HUES48 (cell line): Measurements from ENCODE around the gene ATM.

Experiments used
- H3K27ac ChIP-seq: one replicate; pipeline ENCODE4 v1.7.0; 2013; ENCODE audit warnings: low read depth, low read length, inconsistent platforms
- H3K27me3 ChIP-seq: 2 replicates; pipeline ENCODE4 v1.6.1; 2013; ENCODE audit warnings: mild to moderate bottlenecking, low read length; ENCODE audit not compliant: control insufficient read depth, insufficient read depth
- H3K36me3 ChIP-seq: 2 replicates; pipeline ENCODE4 v1.6.1; 2013; ENCODE audit warnings: low read length; ENCODE audit not compliant: control insufficient read depth, insufficient read depth
- H3K4me1 ChIP-seq: 2 replicates; pipeline ENCODE4 v1.6.1; 2013; ENCODE audit warnings: mild to moderate bottlenecking, low read length; ENCODE audit not compliant: control insufficient read depth, insufficient read depth
- H3K4me3 ChIP-seq: 2 replicates; pipeline ENCODE4 v1.5.1; 2013; ENCODE audit warnings: mild to moderate bottlenecking, low read depth, low read length
- H3K9ac ChIP-seq: 2 replicates; pipeline ENCODE4 v1.6.1; 2013; ENCODE audit warnings: mild to moderate bottlenecking, low read depth, low read length, moderate library complexity
- H3K9me3 ChIP-seq: 2 replicates; pipeline ENCODE4 v1.6.1; 2013; ENCODE audit warnings: low read length; ENCODE audit not compliant: control insufficient read depth, insufficient read depth

Gene ATM

DNA sequence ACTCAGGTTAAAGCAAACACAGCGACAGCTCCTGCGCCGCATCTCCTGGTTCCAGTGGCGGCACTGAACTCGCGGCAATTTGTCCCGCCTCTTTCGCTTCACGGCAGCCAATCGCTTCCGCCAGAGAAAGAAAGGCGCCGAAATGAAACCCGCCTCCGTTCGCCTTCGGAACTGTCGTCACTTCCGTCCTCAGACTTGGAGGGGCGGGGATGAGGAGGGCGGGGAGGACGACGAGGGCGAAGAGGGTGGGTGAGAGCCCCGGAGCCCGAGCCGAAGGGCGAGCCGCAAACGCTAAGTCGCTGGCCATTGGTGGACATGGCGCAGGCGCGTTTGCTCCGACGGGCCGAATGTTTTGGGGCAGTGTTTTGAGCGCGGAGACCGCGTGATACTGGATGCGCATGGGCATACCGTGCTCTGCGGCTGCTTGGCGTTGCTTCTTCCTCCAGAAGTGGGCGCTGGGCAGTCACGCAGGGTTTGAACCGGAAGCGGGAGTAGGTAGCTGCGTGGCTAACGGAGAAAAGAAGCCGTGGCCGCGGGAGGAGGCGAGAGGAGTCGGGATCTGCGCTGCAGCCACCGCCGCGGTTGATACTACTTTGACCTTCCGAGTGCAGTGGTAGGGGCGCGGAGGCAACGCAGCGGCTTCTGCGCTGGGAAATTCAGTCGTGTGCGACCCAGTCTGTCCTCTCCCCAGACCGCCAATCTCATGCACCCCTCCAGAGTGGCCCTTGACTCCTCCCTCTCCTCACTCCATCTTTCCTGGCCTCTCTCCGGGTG, at the start of gene ATM, which contains the start of gene NPAT:
Gene ATM, plus strand, starts transcription at position 494 of the 774 bp plus-strand sequence. CDS start 4,558 bp downstream, outside the sequence.
Gene NPAT, minus strand, starts transcription at position 65 of the 774 bp plus-strand sequence. CDS start 102 bp downstream, outside the sequence.
- no peaks in the 10 kb centered on the region for H3K9me3 ChIP-seq
- peak within 1 kb of the TSS; percentile 89 for H3K9ac ChIP-seq
- no peaks in the 10 kb centered on the region for H3K27me3 ChIP-seq
- peak within 1 kb of the TSS; percentile 87 for H3K4me3 ChIP-seq
- H3K27ac ChIP-seq: peak within 1 kb of the TSS; percentile 99
- H3K36me3 ChIP-seq: peaks cover 4% of the 10 kb centered on the region
- H3K4me1 ChIP-seq: peaks cover 40% of the 10 kb centered on the region

DNA sequence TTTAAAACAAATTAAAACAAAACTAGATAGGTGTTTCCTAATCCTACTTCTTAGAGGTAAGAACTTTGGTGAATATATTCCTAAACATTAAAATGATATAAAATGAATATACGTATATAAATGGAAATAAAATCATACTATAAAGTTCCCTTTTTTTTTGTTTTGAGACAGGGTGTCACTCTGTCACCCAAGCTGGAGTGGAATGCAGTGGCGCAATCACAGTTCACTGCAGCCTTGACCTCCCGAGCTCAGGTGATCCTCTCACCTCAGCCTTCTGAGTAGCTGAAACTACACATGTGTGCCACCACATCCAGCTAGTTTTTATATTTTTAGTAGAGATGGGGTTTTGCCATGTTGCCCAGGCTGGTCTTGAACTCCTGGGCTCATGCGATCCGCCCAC, 45.3 kb upstream of the ATM start:
- Histone ChIP-seq H3K4me3 (no peak overlapping the region), H3K27me3 (no peaks in the 10 kb centered on the region), H3K4me1 (no peaks in the 10 kb centered on the region), H3K9ac (no peak overlapping the region), H3K9me3 (no peaks in the 10 kb centered on the region), H3K36me3 (peaks cover 86% of the 10 kb centered on the region), H3K27ac (no peak overlapping the region)

DNA sequence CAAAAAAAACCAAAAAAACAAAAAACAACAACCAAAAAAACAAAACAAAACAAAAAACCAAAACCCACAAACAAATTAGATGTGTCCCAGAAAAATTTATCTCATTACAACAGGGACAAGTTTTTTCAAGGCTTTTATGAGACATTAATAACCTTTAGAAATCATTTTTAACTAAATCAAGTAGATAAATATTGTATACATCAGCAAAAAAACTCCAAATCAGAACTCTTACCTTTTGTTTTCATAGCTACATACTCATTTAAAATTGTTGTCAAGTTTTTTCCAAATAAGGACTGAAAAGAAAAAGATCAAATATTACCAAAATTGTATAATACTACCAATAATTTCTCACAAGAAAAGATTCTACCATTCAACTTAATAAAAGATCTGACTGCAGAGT, 29.1 kb upstream of the ATM start:
- Histone ChIP-seq H3K4me1 (no peaks in the 10 kb centered on the region), H3K4me3 (no peak overlapping the region), H3K27ac (no peak overlapping the region), H3K36me3 (peaks cover 87% of the 10 kb centered on the region), H3K27me3 (no peaks in the 10 kb centered on the region), H3K9me3 (no peaks in the 10 kb centered on the region), H3K9ac (no peak overlapping the region)

DNA sequence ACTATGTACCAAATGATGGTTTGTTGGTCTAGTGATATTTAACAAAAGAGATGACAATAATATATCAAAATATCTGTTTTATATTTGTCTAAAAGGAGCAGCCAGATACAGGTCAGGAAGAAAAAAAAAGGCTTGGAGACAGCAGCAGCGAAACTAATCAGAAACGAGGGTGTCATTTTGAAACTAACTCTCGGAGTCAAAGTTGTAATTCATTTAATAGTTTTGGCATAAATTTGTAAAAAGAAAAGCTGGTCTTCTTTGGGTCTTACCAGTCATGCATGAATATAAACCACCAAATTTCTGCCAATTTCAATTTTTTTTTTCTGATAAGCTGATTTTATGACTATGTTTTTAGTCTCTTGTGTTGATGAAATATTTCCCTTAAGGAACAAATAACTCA, 26.0 kb upstream of the ATM start:
- no peak overlapping the region for H3K4me3 ChIP-seq
- H3K9me3 ChIP-seq: no peaks in the 10 kb centered on the region
- no peaks in the 10 kb centered on the region for H3K27me3 ChIP-seq
- peaks cover 71% of the 10 kb centered on the region for H3K36me3 ChIP-seq
- peaks cover 19% of the 10 kb centered on the region for H3K4me1 ChIP-seq
- no peak overlapping the region for H3K9ac ChIP-seq
- H3K27ac ChIP-seq: no peak overlapping the region

- Histone ChIP-seq H3K36me3 (peaks cover 68% of the 10 kb centered on the region), H3K9me3 (no peaks in the 10 kb centered on the region), H3K27me3 (no peaks in the 10 kb centered on the region), H3K9ac (no peak overlapping the region), H3K4me1 (peaks cover 19% of the 10 kb centered on the region), H3K4me3 (no peak overlapping the region), H3K27ac (no peak overlapping the region)
Observed at GRCh38 chr11:108197351-108197750, 25.5 kb upstream of the ATM start.

- H3K36me3 ChIP-seq: peaks cover 68% of the 10 kb centered on the region
- peaks cover 19% of the 10 kb centered on the region for H3K4me1 ChIP-seq
- no peak overlapping the region for H3K4me3 ChIP-seq
- no peak overlapping the region for H3K27ac ChIP-seq
- no peak overlapping the region for H3K9ac ChIP-seq
- H3K27me3 ChIP-seq: no peaks in the 10 kb centered on the region
- no peaks in the 10 kb centered on the region for H3K9me3 ChIP-seq
Observed at GRCh38 chr11:108198833-108199232, 24.0 kb upstream of the ATM start.

DNA sequence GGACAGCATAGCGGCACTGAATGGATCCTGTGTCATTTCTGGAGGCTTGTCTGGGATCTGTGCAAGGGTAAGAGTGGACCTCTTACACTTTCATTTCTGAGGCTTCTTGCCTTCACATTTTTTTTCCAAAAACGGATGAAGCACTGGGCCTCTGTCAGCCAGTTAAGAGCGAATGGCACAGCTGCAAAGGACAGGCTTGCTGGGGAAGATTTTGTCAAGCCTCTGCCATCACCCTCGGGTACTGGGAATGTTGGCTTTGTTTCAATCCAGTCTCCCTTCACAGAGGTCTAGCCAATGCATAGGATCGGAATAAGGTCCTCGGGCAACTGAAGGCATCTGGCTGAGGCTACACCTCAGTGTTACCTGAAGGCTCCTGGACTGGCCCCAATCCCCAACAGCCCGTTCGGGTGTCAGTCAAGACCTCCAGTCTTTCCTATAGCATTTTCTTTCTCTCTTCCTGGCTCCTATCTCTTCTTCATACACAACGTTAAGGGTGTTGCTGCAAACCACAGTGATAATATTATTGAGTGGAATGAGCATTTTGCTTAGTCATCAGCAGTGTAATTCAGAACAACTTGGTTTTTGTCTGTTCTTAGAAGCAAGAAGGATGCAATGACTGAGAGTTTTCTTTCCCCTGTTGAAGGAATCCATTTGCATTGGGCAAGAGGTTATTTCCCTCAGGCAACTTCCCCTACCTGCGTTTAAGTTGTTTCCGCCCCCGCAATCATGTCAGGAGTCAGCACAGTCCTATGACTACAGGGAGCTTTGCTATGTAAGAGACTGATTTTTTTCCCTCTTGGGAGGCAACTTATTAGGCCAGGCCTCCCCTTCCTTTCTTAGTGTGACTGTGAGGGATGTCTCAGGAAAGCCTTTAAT, 23.2 kb upstream of the ATM start:
- no peak overlapping the region for H3K9ac ChIP-seq
- H3K27me3 ChIP-seq: no peaks in the 10 kb centered on the region
- no peak overlapping the region for H3K4me3 ChIP-seq
- H3K4me1 ChIP-seq: peaks cover 19% of the 10 kb centered on the region
- peaks cover 68% of the 10 kb centered on the region for H3K36me3 ChIP-seq
- no peak overlapping the region for H3K27ac ChIP-seq
- H3K9me3 ChIP-seq: peaks cover 3% of the 10 kb centered on the region; the same call in 1 of the 2 replicates

DNA sequence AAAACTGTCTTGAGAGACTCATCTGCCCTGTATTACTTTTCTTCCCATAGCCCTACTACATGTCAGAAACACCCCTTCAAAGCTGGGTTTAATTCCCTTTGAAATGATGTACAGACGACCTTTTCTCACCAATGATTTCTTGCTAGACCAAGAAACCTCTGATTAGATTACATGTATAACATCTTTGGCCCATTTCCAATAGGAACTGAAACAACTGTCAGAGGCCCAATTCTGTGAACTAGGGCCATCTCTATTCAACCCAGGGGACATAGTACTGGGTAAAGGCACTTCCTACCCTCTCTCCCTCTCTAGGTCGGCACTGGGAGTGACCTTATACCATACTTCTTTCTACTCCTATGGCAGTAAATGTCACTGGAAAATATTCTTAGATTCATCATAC, 19.8 kb upstream of the ATM start:
- Histone ChIP-seq H3K27ac (no peak overlapping the region), H3K27me3 (no peaks in the 10 kb centered on the region), H3K9ac (no peak overlapping the region), H3K36me3 (peaks cover 68% of the 10 kb centered on the region), H3K9me3 (peaks cover 20% of the 10 kb centered on the region), H3K4me3 (no peak overlapping the region), H3K4me1 (peaks cover 19% of the 10 kb centered on the region)

DNA sequence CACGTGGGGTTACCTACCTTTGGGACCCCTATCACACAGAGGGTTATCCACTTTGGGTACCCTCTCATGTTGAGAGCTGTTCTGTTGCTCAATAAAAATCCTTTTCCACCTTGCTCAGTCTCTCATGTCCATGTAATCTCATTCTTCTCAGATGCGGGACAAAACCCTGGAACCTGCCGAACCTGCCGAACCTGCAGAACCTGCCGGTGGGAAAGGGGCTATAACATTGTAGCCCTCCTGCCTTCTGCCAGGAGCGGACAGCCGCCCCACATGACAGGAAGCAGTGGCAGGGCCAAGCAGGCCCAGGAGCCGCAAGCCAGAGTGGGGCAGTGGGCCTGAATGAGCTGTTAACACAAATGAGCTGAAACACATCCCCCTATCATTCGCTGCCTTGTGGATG, 18.5 kb upstream of the ATM start:
- H3K36me3 ChIP-seq: peaks cover 64% of the 10 kb centered on the region
- H3K9me3 ChIP-seq: peaks cover 20% of the 10 kb centered on the region
- H3K27ac ChIP-seq: no peak overlapping the region
- H3K4me3 ChIP-seq: no peak overlapping the region
- no peaks in the 10 kb centered on the region for H3K27me3 ChIP-seq
- no peak overlapping the region for H3K9ac ChIP-seq
- peaks cover 19% of the 10 kb centered on the region for H3K4me1 ChIP-seq

GRCh38 chr11:108204929-108205499, 17.9 kb upstream of the ATM start:
- Histone ChIP-seq H3K9me3 (peaks cover 20% of the 10 kb centered on the region), H3K9ac (no peak overlapping the region), H3K4me3 (no peak overlapping the region), H3K27me3 (no peaks in the 10 kb centered on the region), H3K4me1 (peaks cover 13% of the 10 kb centered on the region), H3K27ac (no peak overlapping the region), H3K36me3 (peaks cover 63% of the 10 kb centered on the region)
